ENCODE results near the gene MRPS12.

DNA sequence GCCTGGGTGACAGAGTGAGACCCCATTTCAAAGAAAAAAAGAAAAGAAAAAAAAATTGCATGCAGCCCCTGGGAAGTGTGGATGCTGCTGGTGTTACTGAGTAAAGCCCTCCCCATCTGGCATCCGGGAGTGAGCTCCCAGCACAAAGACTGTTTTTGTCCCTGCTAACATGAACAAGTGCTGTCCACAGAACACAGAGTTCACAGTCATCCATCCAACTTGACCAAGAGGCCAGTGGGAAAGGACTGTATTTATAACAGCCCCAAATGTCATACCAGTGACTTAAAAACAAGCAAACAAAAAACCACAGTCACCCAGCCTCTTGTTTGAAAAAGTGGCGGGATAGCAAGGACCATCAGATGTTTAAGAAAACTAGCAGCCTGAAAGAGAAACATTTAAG is 34.0 kb downstream of the MRPS12 start:
- TF ChIP-seq GATA3 (IDR thresholded peaks at IDR 0.05; ENCODE audit: low read depth, low read length) (no peak), GATA2 (IDR thresholded peaks at IDR 0.05; ENCODE audit: low read depth, low read length) (no peak)
